ENCODE results near the gene NELL1.

GRCh38 chr11:21552911-21553310 lies 883.5 kb downstream of the NELL1 start:
- TF ChIP-seq CTCF (IDR thresholded peaks at IDR 0.05 in 4 of 5, conservative IDR thresholded peaks at IDR 0.05 in 1 of 5) (no peak), POLR2A (IDR thresholded peaks at IDR 0.05) (no peak)
